HG03520 (cell line): Measurements from ENCODE around the gene ELAC2.
A peak's percentile ranks its signal among the peaks of the same experiment; 100 is the strongest.

ENCODE experiments used
- ATAC-seq: cut with Tn5 transposase; IDR thresholded peaks from one replicate; pipeline ENCODE4 v1.9.1; 2021; ENCODE audit warnings: mild to moderate bottlenecking, moderate library complexity; ENCODE audit not compliant: unreplicated experiment

Gene ELAC2

GRCh38 chr17:13017655-13018459, at the start of gene ELAC2:
ELAC2 (minus strand) TSS chr17:13018027; CDS start chr17:13017947, 80 bp downstream.
- peak; percentile 96 for ATAC-seq

GRCh38 chr17:13065032-13065431, 47.2 kb upstream of the ELAC2 start:
- ATAC-seq: no peak

GRCh38 chr17:13055131-13055530, 37.3 kb upstream of the ELAC2 start:
- no peak for ATAC-seq

- no peak for ATAC-seq
These were observed 36.8 kb upstream of the ELAC2 start for GRCh38 chr17:13054666-13055065.

GRCh38 chr17:13051915-13052314, 34.1 kb upstream of the ELAC2 start:
- no peak for ATAC-seq

- ATAC-seq: no peak
These were observed 29.3 kb upstream of the ELAC2 start for GRCh38 chr17:13047011-13047606.

GRCh38 chr17:13046361-13046760, 28.5 kb upstream of the ELAC2 start:
- no peak for ATAC-seq

GRCh38 chr17:13044572-13045065, 26.8 kb upstream of the ELAC2 start:
- no peak for ATAC-seq

- ATAC-seq: no peak
These were observed 21.3 kb upstream of the ELAC2 start for GRCh38 chr17:13038931-13039665.

GRCh38 chr17:13036751-13037150, 18.9 kb upstream of the ELAC2 start:
- no peak for ATAC-seq

- ATAC-seq: no peak
These were observed 17.6 kb upstream of the ELAC2 start for GRCh38 chr17:13035420-13035819.

- ATAC-seq: peak; percentile 63
These were observed 14.0 kb upstream of the ELAC2 start for GRCh38 chr17:13031718-13032350.

GRCh38 chr17:13030459-13031300, 12.9 kb upstream of the ELAC2 start:
- ATAC-seq: no peak

GRCh38 chr17:13030056-13030455, 12.2 kb upstream of the ELAC2 start:
- no peak for ATAC-seq

- no peak for ATAC-seq
These were observed 11.5 kb upstream of the ELAC2 start for GRCh38 chr17:13029340-13029739.

GRCh38 chr17:13027246-13027645, 9.4 kb upstream of the ELAC2 start:
- ATAC-seq: no peak

- ATAC-seq: no peak
These were observed 7.9 kb upstream of the ELAC2 start for GRCh38 chr17:13025687-13026086.

GRCh38 chr17:13025258-13025627, 7.4 kb upstream of the ELAC2 start:
- ATAC-seq: no peak

GRCh38 chr17:13024526-13025257, 6.9 kb upstream of the ELAC2 start:
- ATAC-seq: peak; percentile 95

GRCh38 chr17:13024016-13024415, 6.2 kb upstream of the ELAC2 start:
- no peak for ATAC-seq
